Activated CD8-positive, alpha-beta memory T cell treated with anti-CD3 and anti-CD28 coated beads, Interleukin-2, amount 50 U/mL, for 48 hours (primary cell): ENCODE data around the gene CARD11.
A peak's percentile ranks its signal among the peaks of the same experiment; 100 is the strongest.

ENCODE experiments used
- DNase-seq: peaks from one replicate; pipeline ENCODE4 v3.0.0-alpha.2; 2020

CARD11 gene

GRCh38 chr7:2864204-2864985 is 179.3 kb downstream of the CARD11 start:
- no peak for DNase-seq

DNA sequence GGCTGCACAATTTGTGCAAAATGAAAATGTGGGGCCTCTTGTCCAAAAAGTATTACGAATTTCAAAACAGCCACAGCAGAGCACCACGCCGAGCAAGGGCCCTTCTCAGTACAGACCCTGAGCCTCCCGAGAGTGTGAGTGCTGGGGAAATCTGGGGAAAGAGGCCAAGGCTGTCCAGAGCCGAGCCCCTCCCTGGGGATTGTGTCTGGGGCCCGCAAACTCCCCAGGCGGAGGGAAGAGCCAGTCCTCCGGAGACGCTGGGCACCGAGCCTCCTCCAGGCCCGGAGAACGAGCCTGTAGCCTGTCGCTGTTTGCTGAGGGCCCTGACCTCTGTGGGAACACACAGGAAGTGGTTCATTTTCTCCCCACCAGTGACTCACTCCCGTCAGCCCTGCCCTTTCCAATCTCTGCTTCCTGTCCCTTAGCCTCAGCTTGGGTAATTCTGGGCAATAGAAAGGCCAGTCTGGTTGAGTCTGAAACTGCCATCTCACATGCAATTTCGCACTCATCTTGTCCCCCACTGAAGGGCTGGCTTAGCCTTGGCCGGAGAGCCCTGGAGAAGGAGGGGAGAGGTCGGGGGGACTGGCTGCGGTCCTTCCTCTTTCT is 180.1 kb downstream of the CARD11 start:
- DNase-seq, result peak; percentile 85

DNA sequence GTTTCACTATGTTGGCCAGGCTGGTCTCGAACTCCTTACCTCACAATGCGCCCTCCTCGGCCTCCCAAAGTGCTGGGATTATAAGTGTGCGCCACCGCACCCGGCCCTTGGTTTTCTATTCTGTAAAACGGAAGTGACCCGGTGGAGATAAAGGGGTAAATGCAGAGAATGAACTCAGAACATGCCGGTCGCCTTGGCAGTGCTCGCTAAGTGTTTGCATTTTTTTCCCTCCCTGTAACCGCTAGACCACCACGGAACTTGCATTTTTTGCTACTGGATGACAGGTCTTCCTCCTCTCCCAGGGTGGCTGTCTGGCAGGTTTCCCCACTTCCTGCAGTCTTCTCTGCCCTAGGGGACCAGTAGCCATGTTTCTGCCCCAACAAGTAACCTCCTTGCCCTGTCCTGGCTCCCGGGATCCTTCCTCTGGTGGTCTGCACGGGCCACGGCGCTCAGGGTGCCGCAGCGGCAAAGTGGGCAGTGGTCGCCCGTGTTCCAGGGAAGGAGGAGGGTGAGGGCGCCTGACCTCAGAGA is 180.8 kb downstream of the CARD11 start:
- peak; percentile 65 for DNase-seq

GRCh38 chr7:2861509-2861908 is 182.2 kb downstream of the CARD11 start:
- DNase-seq, result no peak

- no peak for DNase-seq
These were observed 183.0 kb downstream of the CARD11 start for GRCh38 chr7:2860627-2861133.

DNA sequence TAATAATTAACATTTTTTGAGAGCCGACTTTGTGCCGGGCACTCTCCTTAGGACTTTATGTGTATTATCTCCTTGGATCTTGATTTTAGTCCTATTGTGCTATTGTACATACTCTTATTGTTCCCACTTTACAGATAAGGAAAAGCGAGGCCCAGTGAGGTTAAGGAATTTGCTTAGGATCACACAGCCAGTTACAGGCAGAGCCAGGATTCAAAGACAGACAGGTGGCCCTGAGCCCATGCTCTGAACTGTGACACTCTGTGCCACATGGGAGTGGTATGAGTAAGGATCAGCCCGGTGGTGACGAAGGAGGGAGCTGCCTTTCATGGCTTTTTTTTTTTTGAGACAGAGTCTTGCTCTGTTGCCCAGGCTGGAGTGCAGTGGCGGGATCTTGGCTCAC is 183.7 kb downstream of the CARD11 start:
- DNase-seq, result no peak

DNA sequence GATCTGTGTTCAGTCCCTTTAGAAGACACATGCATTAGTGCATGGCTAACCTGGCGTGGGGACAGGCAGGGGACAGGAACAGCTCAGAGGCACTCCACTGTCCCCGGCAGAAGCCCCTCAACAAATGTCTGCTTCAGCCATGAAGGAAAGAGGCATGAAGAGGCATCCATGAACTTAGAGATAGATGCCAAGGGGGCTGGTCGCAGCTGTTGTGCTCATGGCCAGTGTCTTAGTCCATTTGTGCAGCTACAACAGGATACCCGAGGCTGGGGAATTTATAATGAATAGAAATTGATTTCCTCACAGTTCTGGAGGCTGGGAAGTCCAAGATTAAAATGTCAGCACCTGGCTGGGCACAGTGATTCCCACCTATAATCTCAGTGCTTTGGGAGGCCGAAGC is 185.0 kb downstream of the CARD11 start:
- no peak for DNase-seq

DNA sequence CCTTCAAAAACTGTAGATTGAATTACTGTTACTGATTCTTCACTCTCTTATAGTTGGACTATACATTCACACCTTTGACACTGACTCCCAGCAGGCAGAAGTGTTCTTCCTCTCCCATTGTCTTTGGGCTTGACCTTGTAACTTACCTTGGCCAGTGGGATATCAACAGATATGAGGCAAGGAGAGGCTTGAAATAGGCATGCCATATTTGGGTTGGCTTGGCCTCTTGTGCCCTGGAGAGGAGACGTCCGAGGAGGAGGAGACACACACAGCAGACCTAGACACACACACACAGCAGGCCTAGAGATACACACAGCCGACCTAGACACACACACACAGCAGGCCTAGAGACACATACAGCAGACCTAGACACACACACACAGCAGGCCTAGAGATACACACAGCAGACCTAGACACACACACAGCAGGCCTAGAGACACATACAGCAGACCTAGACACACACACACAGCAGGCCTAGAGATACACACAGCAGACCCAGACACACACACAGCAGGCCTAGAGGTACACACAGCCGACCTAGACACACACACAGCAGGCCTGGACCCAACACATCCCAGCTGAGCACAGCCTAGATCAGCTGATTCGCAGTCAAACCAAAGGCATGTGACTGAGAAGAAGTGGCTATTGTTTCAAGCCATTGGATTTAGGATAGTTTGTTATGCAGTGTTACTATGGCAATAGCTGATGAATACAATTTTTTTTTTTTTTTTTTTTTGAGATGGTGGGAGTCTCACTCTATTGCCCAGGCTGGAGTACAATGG is 187.1 kb downstream of the CARD11 start:
- DNase-seq, result no peak
